Endothelial cell (in vitro differentiated cells): ENCODE data around the gene PPP2R5D. TPM values are rescaled to one million over a fixed set of nuclear protein-coding genes. Genes with fewer than 3 reads are reported as not detected.

Experiments
- DNase-seq: peaks from one replicate; pipeline ENCODE4 v3.0.0; 2021; ENCODE audit warnings: low spot score
- H3K27ac Mint-ChIP-seq: one replicate; pipeline ENCODE4 v1.8.0; 2021; ENCODE audit warnings: mixed read lengths, inconsistent platforms; ENCODE audit not compliant: unreplicated experiment
- H3K27me3 Mint-ChIP-seq: one replicate; pipeline ENCODE4 v1.8.0; 2021; ENCODE audit warnings: mild to moderate bottlenecking, moderate library complexity, mixed read lengths, inconsistent platforms; ENCODE audit not compliant: unreplicated experiment
- H3K36me3 Mint-ChIP-seq: one replicate; pipeline ENCODE4 v1.8.0; 2021; ENCODE audit warnings: mild to moderate bottlenecking, low read depth, mixed read lengths, inconsistent platforms; ENCODE audit not compliant: unreplicated experiment
- H3K4me1 Mint-ChIP-seq: one replicate; pipeline ENCODE4 v1.8.0; 2021; ENCODE audit warnings: mild to moderate bottlenecking, mixed read lengths, inconsistent platforms; ENCODE audit not compliant: unreplicated experiment
- H3K4me3 Mint-ChIP-seq: one replicate; pipeline ENCODE4 v1.8.0; 2021; ENCODE audit warnings: mild to moderate bottlenecking, mixed read lengths, inconsistent platforms; ENCODE audit not compliant: unreplicated experiment
- H3K9me3 Mint-ChIP-seq: one replicate; pipeline ENCODE4 v1.8.0; 2021; ENCODE audit warnings: mixed read lengths, inconsistent platforms; ENCODE audit not compliant: unreplicated experiment
- CTCF ChIP-seq: fragments of 200-600 bp; sonication (generic); IDR thresholded peaks from one replicate; pipeline ENCODE4 v1.5.0; 2021; ENCODE audit warnings: antibody characterized with exemption; ENCODE audit not compliant: unreplicated experiment
- total RNA-seq: library from RNA; stranded (reverse); fragmentation: NEBNext Ultra II Directional; extraction: Animal tissue kit (Norgen Biotek cat#: 25700); gene quantifications from one replicate; pipeline ENCODE4 v1.2.1, GENCODE V29; 2021; ENCODE audit not compliant: unreplicated experiment

PPP2R5D gene
- total RNA-seq, 1 donor from 2014 or later, result 58.0 TPM

DNA sequence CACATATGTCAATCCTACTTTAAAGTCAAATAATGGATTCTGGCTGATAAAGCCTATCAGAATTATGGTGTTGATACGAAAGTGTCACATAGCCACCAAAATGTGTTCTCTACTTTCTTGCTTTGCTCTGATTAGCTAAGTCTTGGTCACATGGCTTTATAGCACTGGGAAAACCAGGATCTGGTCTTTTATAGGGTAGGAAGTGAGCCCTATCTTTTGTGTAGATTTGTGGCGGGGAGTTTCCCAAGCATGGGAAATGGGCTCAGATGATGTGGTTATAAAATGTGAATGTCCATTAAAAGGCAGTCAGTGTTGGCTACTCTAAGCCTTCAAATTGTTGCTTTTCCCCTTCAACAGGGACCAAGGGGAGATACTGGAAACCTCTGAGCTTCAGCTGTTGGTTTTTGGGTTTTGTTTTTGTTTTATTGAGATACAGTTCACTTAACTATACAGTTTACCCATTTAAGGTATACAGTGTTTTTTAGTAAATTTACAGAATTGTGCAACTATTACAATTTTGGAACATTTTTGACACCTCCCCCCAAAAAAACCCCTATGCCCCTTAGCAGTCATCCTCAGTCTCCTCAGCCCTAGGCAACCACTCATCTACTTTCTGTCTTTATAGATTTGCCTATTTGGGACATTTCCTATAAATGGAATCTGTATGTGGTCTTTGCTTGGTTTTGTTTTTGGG, 49.3 kb downstream of the PPP2R5D start:
- H3K27me3 Mint-ChIP-seq, result no peaks in the 10 kb centered on the region
- no peaks in the 10 kb centered on the region for H3K4me1 Mint-ChIP-seq
- peaks cover 37% of the 10 kb centered on the region for H3K36me3 Mint-ChIP-seq
- TF ChIP-seq CTCF, result no peak
- no peaks in the 10 kb centered on the region for H3K9me3 Mint-ChIP-seq
- H3K27ac Mint-ChIP-seq, result peak overlapping the region; percentile 16
- peak overlapping the region; percentile 53 for H3K4me3 Mint-ChIP-seq
- no peak for DNase-seq

DNA sequence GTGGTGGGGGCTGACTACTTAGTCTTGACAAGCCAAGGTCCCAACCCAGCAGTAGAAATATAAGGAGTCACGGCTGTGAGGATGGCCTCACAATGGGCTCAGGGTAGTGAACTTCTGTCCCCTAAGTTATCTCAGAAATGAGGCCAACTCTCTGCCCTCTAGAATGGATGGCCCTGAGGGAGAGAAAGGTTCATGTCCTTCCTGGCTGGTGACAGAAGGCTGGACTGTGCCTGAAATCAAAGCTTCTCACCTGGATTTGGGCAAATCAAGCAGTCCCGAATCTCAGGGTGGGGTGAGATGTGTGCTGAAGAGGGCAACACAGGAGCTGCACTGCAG, 49.8 kb downstream of the PPP2R5D start:
- Mint-ChIP-seq H3K9me3 (no peaks in the 10 kb centered on the region), H3K36me3 (peaks cover 38% of the 10 kb centered on the region), H3K4me1 (no peaks in the 10 kb centered on the region), H3K27me3 (no peaks in the 10 kb centered on the region), H3K4me3 (no peak overlapping the region), H3K27ac (no peak overlapping the region)
- DNase-seq, result no peak
- TF ChIP-seq CTCF, result no peak

- Mint-ChIP-seq H3K4me1 (no peaks in the 10 kb centered on the region), H3K4me3 (no peak overlapping the region), H3K27me3 (no peaks in the 10 kb centered on the region), H3K9me3 (no peaks in the 10 kb centered on the region), H3K27ac (no peak overlapping the region), H3K36me3 (peaks cover 29% of the 10 kb centered on the region)
- no peak for DNase-seq
- TF ChIP-seq CTCF, result no peak
Observed at GRCh38 chr6:43035495-43036194, 51.3 kb downstream of the PPP2R5D start.

- Mint-ChIP-seq H3K27me3 (no peaks in the 10 kb centered on the region), H3K4me3 (no peak overlapping the region), H3K27ac (no peak overlapping the region), H3K9me3 (no peaks in the 10 kb centered on the region), H3K36me3 (peaks cover 35% of the 10 kb centered on the region), H3K4me1 (no peaks in the 10 kb centered on the region)
- DNase-seq, result no peak
- TF ChIP-seq CTCF, result no peak
Observed at GRCh38 chr6:43036712-43037111, 52.3 kb downstream of the PPP2R5D start.

- peaks cover 35% of the 10 kb centered on the region for H3K36me3 Mint-ChIP-seq
- H3K9me3 Mint-ChIP-seq, result no peaks in the 10 kb centered on the region
- DNase-seq, result no peak
- H3K27me3 Mint-ChIP-seq, result peaks cover 1% of the 10 kb centered on the region
- peak overlapping the region; percentile 31 for H3K27ac Mint-ChIP-seq
- no peaks in the 10 kb centered on the region for H3K4me1 Mint-ChIP-seq
- H3K4me3 Mint-ChIP-seq, result peak overlapping the region; percentile 47
- no peak for TF ChIP-seq CTCF
Observed at GRCh38 chr6:43037197-43037596, 52.8 kb downstream of the PPP2R5D start.
